DMS 273 treated with DMSO at 0.1 percent for 48 hours (cell line): ENCODE data around the gene CDKN2AIP.
"Not testable (repeated sequence)": the region's sequence is repeated elsewhere in the genome, so short reads cannot be mapped to it uniquely, and the experiment has no call there.

Source experiments
- DNase-seq: peaks from one replicate; lab custom pipeline; 2025; lab: John Stamatoyannopoulos, UW

CDKN2AIP gene

DNA sequence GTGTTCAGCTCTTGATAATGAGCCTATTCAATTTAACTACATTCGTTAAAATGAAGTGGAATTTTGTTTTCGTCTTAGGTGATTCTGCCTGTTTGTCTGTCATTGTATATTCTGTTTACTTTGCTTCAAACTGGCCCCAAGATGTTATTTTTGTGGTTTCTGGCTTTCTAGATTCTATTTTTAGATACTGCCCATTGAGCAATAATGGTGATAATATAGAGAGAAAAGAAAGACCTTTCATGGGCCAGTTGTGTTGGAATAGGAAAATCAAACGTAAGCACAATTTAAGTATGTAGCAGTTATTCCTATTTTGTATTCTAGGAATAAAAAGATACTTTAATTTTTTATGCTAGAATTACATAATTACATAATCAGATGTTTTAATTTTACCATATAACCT is 4.0 kb downstream of the CDKN2AIP start:
- no peak for DNase-seq

- no peak for DNase-seq
Measured at GRCh38 chr4:183449193-183449882, 4.9 kb downstream of the CDKN2AIP start.

GRCh38 chr4:183450108-183450507 is 5.7 kb downstream of the CDKN2AIP start:
- DNase-seq: no peak

DNA sequence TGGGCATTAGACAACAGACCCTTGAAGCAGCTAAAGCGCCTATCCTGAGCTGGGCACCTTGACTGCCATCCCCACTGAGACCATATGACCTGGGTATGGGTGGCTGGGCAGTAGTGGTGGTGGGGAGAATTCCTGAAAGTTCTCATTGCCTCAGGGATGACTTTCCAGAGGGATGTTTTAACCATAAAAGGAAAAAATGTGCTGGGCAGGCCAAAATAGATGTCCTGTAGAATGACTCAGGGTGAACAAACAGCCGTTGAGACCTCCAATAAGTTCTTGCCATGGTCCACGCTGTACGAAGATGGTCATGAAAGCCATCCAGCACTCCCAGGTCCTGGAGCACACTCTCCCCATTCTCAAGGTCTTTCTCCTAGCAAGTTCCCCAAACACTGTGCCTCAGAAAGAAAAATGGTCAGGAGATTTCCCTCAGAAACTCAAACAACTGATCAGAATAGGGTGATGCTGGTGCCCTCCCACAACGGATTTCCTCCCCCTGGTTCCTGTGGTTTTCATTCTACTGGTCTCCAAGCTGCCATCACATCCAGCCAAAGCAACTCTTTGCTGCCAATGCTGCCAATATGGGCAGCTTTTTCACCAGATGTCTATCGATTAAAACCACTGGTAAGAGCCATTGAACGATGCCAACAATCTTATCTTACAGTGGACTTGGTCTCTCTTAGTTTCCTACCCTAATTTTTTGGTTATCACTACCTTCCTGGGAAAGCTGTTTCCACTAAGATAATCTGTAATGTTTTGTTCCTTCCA is 11.2 kb downstream of the CDKN2AIP start:
- DNase-seq: no peak

GRCh38 chr4:183458005-183458404 is 13.6 kb downstream of the CDKN2AIP start:
- no peak for DNase-seq

DNA sequence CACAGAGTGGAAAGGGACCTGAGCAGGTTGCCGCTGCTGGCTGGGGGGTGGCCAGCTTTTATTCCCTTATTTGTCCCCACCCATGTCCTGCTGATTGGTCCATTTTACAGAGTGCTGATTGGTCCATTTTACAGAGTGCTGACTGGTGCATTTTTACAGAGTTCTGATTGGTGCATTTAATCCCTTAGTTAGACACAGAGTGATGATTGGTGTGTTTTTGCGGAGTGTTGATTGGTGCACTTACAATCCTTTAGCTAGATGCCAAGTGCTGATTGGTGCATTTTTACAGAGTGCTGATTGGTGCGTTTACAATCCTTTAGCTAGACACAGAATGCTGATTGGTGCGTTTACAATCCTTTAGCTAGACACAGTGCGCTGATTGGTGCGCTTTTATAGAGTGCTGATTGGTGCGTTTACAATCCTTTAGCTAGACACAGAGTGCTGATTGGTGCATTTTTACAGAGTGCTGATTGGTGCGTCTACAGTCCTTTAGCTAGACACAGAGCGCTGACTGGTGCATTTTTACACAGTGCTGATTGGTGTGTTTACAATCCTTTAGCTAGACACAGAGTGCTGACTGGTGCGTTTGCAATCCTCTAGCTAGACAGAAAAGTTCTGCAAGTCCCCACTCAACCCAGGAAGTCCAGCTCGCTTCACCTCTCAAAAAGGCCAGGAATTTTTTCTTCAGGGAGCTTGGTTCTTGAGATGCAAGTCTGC is 19.6 kb downstream of the CDKN2AIP start:
- not testable (repeated sequence) for DNase-seq

GRCh38 chr4:183465879-183466278 is 21.4 kb downstream of the CDKN2AIP start:
- not testable (repeated sequence) for DNase-seq

DNA sequence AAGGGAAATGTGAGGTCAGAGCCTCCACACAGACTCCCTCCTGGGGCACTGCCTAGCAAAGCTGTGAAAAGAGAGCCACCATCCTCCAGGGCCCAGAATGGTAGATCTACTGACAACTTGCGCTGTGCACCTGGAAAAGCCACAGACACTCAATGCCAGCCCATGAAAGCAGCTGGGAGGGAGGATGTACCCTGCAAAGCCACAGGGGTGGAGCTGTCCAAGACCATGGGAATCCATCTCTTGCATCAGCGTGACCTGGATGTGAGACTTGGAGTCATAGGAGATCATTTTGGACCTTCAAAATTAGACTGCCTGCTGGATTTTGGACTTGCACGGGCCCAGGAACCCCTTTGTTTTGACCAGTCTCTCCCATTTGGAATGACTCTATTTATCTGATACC is 22.8 kb downstream of the CDKN2AIP start:
- DNase-seq: no peak

- DNase-seq: no peak
Measured at GRCh38 chr4:183468210-183469095, 24.0 kb downstream of the CDKN2AIP start.

DNA sequence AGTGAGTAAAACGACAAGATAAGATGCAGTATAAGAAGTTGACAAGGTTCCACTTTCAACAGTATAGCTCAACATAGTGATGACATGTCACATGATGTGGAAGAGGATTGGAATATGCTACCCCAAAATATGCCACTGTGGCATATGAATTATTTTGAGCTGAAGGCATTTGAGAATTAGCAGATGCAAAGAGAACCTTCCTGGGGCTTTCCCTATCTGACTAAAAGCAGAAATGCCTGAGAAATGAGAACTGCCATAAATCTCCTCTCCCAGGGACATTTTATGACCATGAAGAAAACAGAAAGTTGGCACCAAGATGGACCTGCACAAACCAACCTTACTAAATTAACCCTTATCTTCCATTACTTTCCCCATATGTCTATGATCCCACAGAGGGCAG is 24.8 kb downstream of the CDKN2AIP start:
- no peak for DNase-seq

- DNase-seq: no peak
Measured at GRCh38 chr4:183469936-183470335, 25.5 kb downstream of the CDKN2AIP start.

- DNase-seq: no peak
Measured at GRCh38 chr4:183470821-183471220, 26.4 kb downstream of the CDKN2AIP start.

DNA sequence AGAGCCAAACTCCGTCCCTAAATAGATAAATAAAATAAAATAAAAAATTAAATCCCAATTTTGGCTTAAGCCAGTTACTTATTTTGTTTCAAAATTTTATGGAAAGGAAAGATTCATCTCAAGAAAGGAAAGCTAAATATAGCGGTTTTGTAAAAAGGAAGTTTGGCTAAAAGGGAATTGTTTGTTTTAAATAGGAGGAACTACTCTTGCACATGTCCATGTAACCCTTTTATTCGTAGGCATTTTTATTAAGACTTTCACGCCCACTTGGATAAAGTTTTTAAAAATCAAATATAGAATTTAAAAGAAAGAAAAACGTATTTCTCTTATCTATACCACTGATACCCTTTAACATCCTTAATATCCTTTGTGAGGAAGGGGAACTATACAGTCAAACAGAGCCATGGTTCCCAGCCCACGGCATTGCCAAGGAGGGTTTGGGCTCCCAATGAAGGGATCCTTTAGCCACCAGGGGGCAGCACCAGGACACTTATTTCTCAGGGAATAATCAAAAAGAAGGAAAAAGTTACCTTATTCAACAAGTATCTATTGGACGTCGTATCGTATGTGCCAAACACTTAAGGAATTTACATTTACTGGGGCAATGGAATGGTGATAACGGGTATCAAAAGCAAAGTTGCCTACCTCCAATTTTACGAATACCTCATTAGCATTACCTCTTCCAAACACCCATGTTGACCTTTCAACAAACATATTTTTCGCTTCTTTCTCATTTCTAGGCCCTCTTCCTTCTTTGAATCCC is 27.7 kb downstream of the CDKN2AIP start:
- DNase-seq: no peak

DNA sequence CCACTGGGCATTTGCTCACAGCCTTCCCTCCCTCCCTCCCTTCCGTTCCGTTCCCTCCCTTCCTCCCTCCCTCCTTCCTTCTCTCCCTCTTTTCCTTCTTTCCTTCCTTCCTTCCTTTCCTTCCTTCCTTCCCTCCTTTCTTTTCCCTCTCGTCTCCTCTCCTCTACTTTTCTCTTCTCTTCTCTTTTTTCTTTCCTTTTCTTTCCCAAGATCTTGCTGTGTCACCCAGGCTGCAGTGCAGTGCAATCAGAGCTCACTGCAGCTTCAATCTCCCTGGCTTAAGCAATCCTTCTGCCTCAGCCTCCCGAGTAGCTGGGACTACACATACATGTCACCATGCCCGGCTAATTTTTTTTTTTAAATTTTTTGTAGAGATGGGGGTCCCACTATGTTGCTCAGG is 33.7 kb downstream of the CDKN2AIP start:
- DNase-seq: no peak

DNA sequence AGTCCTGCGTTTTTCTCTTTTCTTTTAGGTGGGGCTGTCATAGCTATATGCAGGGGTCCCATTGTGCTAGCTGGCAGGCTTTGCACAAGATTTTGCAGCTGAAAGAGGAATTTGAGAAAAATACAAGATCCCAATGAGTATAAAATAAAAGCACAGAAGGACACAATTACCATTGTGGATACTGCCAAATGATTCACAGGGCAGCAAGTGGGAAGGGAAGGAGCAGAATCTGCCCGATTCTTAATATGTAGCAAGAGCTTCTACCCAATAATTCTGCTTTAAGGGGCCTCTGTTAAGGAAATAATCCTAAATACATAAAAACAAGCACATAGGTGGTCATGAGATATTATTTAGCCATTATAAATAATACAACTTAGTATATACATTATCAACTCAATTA is 34.5 kb downstream of the CDKN2AIP start:
- DNase-seq: no peak

GRCh38 chr4:183482515-183483095 is 38.2 kb downstream of the CDKN2AIP start:
- DNase-seq: not testable (repeated sequence)

- DNase-seq: no peak
Measured at GRCh38 chr4:183483997-183484396, 39.6 kb downstream of the CDKN2AIP start.

GRCh38 chr4:183485411-183486160 is 41.1 kb downstream of the CDKN2AIP start:
- DNase-seq: no peak

DNA sequence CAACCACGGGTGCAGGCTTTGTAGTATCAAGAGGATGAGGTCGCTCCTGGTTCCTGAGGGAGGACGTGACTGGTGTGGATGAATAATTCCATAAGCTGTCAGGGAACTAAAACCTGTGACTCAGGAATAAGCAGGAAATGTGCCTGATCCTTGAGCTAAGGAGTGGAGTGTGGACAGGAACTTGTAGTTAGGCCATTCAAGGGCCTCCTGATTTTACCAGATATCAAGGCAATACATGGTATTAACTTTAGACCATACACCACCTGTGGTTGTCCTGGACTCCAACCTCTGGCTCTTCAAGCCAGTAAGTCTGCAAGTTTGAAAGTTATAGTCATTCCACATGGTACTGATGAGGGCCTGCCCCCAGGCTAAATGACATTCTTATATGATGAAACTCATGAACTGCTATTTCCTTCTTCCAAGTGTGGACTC is 48.4 kb downstream of the CDKN2AIP start:
- no peak for DNase-seq

GRCh38 chr4:183493246-183493645 is 48.8 kb downstream of the CDKN2AIP start:
- no peak for DNase-seq
